Esophagus squamous epithelium (tissue), 4 donors: ENCODE results near the gene KSR2.

ENCODE experiments used
- POLR2A ChIP-seq, 4 donors: fragments of 450-650 bp; IDR thresholded peaks; one replicate each; pipeline ENCODE4 v1.6.1; 2017; ENCODE audit warnings: antibody characterized with exemption in 4 of 4, mild to moderate bottlenecking in 4 of 4, moderate library complexity in 3 of 4
- TF ChIP-seq, protein P1 (sequence below), 6 experiments: fragments of 450-650 bp in 4 of 6; fragments of 200-600 bp in 2 of 6; sonication (generic) in 2 of 6; IDR thresholded peaks; one replicate each; pipeline ENCODE4 v1.5.1; 2016 to 2019; ENCODE audit warnings: antibody characterized with exemption in 6 of 6, mild to moderate bottlenecking in 4 of 6, moderate library complexity in 4 of 6

GRCh38 chr12:117896009-117896408 is 72.8 kb downstream of the KSR2 start:
- TF ChIP-seq, protein P1, sequence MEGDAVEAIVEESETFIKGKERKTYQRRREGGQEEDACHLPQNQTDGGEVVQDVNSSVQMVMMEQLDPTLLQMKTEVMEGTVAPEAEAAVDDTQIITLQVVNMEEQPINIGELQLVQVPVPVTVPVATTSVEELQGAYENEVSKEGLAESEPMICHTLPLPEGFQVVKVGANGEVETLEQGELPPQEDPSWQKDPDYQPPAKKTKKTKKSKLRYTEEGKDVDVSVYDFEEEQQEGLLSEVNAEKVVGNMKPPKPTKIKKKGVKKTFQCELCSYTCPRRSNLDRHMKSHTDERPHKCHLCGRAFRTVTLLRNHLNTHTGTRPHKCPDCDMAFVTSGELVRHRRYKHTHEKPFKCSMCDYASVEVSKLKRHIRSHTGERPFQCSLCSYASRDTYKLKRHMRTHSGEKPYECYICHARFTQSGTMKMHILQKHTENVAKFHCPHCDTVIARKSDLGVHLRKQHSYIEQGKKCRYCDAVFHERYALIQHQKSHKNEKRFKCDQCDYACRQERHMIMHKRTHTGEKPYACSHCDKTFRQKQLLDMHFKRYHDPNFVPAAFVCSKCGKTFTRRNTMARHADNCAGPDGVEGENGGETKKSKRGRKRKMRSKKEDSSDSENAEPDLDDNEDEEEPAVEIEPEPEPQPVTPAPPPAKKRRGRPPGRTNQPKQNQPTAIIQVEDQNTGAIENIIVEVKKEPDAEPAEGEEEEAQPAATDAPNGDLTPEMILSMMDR (IDR thresholded peaks at IDR 0.05), result no peak
- TF ChIP-seq POLR2A (IDR thresholded peaks at IDR 0.05), result no peak
